C4-2B (cell line): ENCODE data around the gene PRR15L.

Experiments
- ZFX ChIP-seq: fragments of 450-650 bp; IDR thresholded peaks from 2 replicates; pipeline ENCODE4 v1.6.1; 2017
- TF ChIP-seq, protein P1 (sequence below): fragments of 450-650 bp; conservative IDR thresholded peaks from 2 replicates; pipeline ENCODE4 v1.5.1; 2017; ENCODE audit warnings: mild to moderate bottlenecking

DNA sequence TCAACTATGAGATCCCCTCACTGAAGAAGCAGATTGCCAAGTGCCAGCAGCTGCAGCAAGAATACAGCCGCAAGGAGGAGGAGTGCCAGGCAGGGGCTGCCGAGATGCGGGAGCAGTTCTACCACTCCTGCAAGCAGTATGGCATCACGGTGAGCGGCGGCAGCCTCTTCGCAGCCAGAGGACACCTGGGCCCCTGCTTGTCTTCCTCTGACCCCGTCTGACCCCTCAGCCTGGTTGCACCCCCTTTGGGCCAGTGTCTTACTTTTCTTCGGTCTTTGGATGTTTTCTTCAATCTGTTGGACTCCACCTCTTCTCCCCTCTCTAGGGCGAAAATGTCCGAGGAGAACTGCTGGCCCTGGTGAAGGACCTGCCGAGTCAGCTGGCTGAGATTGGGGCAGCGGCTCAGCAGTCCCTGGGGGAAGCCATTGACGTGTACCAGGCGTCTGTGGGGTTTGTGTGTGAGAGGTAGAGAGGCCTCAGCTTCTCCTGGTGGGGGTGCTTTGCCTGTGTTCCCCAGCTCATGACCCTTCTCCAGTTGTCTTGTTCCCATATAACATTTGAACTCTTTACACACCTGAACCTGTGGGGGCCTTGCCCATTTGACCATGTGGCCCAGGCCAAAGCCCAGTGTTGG lies 17.6 kb upstream of the PRR15L start:
- TF ChIP-seq, protein P1, sequence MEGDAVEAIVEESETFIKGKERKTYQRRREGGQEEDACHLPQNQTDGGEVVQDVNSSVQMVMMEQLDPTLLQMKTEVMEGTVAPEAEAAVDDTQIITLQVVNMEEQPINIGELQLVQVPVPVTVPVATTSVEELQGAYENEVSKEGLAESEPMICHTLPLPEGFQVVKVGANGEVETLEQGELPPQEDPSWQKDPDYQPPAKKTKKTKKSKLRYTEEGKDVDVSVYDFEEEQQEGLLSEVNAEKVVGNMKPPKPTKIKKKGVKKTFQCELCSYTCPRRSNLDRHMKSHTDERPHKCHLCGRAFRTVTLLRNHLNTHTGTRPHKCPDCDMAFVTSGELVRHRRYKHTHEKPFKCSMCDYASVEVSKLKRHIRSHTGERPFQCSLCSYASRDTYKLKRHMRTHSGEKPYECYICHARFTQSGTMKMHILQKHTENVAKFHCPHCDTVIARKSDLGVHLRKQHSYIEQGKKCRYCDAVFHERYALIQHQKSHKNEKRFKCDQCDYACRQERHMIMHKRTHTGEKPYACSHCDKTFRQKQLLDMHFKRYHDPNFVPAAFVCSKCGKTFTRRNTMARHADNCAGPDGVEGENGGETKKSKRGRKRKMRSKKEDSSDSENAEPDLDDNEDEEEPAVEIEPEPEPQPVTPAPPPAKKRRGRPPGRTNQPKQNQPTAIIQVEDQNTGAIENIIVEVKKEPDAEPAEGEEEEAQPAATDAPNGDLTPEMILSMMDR = no peak
- TF ChIP-seq ZFX = no peak
